Activated T-helper 1 cell treated with anti-CD3 and anti-CD28 coated beads, Interleukin-2, amount 50 U/mL, for 16 hours (primary cell): ENCODE results near the gene CLEC19A.
"Not testable (repeated sequence)": the region's sequence is repeated elsewhere in the genome, so short reads cannot be mapped to it uniquely, and the experiment has no call there.

ENCODE experiments used
- DNase-seq, 2 donors: peaks; one replicate each; pipeline ENCODE4 v3.0.0-alpha.2; 2020; ENCODE audit warnings: low read depth in 1 of 2, low spot score in 1 of 2

Gene CLEC19A

DNA sequence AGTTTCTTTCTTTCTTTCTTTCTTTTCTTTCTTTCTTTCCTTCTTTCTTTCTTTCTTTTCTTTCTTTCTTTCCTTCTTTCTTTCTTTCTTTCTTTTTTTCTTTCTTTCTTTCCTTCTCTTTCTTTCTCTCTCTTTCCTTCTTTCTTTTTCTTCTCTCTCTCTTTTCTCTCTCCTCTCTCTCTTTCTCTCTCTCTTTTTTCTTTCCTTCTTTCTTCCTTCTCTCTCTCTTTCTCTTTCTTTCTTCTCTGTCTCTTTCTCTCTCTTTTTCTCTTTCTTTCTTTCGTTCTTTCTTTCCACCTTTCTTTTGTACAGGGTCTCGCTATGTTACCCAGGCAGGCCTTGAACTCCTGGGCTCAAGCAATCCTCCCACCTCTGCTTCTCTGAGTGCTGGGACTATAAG is 35.7 kb downstream of the CLEC19A start:
- DNase-seq, result not testable (repeated sequence)

DNA sequence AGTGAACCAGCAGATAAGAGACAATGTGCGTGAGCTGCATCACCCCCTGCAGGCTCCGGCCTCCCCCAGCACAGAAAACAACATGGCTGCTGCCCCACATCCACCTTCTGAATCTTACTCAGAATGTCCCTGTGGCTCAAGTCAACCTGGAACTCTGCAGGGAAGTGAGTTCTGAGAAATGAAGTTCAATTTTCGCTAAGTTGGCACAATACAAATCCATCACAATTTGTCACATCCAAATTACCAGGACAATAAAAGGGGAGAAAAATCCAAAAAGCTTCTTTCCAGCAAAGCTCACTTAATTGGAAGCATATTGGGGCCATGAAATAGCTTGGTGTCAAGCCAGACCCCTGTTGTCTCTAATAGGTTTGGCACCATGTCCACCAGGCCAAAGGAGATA is 38.1 kb downstream of the CLEC19A start:
- DNase-seq, result no peak

DNA sequence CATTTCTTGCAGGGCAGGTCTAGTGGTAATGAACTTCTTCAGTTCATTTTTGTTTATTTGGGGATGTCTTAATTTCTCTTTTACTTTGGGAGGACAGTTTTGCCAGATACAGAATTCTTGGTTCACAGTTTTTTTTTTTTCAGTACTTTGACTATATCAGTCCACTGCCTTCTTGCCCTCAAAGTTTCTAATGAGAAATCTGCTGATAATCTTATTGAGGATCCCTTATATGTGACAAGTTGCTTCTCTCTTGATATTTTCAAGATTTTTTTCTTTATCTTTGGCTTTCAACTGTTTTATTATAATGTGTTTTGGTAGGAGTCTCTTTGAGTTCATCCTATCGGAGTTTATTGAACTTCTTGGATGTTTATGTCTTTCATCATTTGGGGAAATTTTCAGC is 42.8 kb downstream of the CLEC19A start:
- DNase-seq, result no peak

DNA sequence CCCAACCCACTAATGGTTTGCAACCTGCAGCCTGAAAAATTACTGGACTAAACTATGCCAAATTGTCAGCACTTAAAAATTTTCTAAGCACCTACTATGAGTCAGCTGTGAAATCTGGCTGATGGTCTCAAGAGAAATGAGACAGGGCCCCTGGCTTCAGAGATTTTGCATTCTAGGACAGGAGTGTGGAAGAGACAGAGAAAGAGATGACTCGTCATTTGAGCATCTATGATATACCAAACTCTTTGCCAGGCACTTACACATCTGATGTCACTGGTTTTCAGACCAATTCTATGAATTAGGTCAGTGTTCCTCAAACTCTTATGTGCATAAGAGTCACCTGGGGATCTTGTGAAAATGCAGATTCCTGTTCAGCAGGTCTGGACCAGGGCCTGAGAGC is 44.4 kb downstream of the CLEC19A start:
- no peak for DNase-seq

DNA sequence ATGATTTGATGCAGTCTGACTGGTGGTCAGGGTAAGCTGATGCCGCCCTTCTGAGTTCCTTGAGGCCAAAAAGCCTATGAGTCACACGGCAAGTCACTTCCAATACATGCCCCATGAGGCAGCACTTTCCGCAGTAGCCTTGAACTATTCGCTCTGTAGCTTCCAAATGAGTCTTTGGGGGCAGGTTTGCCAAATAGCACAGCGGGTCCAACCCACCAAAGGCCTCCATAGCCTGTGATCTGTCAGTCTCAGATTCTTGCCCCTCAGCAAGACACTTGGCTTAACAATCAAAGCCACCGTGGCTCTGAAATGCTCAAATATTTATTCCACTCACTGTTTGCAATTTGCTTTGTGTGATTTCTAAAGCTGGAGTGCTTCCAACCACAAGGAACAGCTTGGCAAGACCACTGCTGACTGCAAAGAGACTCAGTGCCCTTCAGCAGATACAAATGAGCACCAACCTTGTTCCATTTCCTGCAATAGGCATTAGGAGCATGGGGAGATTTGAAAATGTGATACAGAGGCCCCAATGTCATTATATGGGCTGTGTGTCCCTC is 45.4 kb downstream of the CLEC19A start:
- no peak for DNase-seq

DNA sequence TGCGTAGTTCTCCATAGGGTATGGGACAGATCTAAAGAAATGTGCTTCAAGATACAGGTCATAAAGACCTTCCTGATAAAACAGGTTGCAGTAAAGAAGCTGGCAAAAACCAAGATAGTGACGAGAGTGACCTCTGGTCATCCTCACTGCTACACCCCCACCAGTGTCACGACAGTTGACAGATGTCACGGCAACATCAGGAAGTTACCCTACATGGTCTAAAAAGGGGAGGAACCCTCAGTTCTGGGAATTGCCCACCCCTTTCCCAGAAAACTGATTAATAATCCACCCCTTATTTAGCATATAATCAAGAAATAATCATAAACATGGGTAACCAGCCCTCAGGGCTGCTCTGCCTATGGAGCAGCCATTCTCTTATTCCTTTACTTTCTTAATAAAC is 46.3 kb downstream of the CLEC19A start:
- DNase-seq, result no peak

DNA sequence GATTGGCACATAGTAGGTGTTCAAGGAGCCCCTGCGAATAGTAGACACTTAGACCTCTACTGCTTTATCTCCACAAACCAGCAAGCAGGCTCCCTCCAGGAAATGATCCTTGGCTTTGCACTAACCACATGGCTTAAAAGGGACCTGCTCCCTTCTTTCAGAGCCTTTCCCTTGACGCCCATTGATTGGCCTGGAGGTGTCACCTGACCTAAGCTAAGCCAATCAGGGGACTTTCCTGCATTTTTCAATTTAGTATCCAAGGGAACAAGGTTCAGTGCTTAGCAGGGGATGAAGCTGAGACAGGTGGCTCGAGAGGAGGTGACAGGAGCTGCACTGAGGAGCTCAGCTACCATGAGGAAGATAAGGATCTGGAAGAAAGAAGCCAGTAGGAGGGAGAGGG is 52.8 kb downstream of the CLEC19A start:
- no peak for DNase-seq

DNA sequence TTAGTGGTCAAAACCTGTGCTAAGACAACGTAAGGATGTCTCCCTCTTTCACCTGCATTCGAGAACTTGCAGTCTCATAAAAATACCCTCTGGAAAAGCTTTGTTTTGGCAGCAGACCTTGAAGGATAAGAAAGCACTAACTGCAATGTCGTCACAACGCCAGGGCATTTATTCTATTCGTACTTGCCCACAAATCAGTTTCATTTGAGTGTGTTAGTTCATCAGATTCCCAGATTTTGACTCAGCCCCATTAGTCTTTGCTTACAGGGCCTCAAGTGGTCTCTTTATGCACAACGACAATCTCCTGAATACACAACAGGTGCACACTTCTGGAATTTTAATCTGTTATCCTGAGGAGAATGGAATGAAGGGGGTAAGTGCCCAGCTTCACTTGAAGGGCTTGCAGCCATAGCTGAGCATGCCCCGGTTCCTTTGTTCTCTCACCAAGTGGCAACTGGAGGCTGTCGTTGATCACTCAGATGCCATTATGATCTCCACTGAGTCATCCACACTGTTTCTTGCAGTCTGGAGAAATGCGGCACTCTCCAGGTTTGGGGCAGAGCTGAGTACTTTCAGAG is 58.8 kb downstream of the CLEC19A start:
- no peak for DNase-seq

DNA sequence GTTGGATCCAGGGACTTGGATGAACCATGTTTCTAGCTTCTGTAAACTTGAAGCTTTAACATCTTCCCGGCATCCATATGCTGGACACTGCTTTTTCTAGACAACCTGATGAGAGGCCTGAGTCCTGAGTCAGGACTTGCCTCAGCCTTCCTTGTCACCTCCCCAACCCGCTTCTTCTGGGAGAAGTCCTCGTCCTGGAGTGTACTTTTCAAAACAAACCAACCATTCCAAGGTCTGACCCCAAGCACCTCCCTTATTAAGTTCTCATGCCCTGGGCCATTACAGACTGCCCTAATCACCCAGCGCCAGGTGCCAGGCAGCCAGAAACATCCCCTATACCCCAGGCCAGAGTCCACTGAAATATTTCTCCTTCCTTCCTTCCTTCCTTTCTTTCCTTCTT is 59.4 kb downstream of the CLEC19A start:
- no peak for DNase-seq

DNA sequence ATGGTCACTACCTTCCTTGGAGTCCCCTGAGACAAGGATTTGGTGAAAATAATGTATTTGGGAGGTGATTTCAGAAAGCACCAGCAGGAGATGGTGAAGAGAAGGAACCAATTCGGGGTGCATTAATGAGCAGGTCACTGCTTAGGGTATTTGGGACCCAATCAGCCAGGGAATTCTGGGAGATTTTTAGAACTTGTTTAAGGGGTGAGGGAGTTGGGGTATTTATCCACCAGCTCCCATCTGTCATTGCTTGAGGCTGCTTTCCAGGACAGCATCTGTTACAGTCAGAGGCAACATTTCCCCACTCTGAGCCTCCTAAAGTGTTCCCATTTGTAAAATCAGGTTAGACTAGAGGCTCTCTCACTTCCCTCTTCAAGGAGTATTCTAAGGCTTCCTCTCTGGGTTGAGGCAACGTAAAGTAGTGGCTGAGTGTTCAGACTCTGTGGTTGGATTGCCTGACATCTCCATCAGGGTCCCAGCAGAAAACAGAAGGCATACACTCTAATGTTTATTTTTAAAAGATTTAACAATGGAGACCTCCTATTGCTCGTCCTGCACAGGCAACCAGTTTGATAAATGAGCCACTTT is 60.9 kb downstream of the CLEC19A start:
- no peak for DNase-seq

DNA sequence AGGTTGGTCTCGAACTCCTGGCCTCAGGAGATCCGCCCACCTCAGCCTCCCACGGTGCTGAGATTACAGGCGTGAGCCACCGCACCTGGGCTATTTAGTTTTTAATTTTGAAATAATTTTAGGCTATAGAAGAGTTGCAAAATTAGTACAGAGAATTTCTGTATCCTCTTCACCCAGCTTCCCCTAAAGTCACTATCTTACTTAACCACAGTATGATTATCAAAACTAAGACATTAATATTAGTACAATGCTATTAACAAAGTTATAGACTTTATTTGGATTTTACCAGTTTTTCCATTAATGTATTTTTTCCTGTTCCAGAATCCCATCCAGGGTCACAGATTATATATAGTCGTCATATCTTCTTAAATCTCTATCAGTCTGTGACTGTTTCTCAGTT is 62.6 kb downstream of the CLEC19A start:
- no peak for DNase-seq

DNA sequence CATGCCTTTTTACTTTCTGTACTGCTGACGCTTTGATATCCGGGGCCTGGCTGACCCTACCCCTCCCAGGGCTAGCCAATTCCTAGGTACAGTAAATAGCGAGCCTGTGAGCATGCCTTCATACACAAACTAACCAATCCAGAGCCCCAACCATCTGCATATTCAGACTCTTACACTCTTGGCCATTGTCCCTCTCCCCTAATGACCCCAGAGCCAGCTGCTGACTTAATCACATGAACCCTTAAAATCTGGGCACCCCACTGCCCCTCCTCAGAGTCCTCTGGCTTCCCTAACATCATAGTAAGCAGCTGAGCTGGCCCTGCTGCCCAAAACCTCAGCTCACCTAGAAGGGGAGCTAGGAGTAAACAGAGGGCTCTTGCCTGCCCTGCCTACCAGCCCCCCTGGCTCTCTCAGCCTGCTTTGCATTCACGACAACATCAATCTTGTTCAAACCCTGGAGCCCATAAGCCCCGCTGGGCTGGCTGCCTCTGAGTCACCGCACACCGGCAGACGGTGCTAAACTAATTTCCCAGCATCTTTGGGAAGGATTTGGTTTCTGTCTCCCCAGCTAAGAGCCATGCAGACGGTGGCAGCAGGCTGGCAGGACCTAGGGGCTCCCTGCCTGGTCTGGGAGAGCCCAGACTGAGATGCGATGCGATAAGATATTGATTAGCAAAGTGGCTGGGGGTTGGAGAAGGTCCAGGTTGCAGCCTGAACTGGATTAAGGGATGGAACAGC is 63.2 kb downstream of the CLEC19A start:
- no peak for DNase-seq

DNA sequence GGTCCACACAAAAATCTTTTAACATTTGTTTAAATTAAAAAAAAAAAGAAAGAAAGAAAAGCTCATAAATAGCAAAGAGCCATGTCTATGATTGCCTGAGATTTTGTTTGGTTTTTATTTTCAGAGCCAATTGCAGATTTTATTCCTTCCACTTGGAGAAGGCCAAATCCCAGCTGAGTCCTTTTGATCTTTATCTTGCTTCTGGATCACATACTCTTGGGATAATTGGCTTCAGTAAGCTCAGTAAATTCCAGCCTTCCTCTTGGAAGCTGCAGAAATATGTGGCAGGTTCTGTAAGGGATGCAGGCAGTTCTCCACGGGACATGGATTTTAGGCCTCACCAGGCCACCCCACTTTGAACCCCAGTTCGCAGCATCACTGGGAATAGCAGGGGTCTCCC is 68.8 kb downstream of the CLEC19A start:
- DNase-seq, result no peak

DNA sequence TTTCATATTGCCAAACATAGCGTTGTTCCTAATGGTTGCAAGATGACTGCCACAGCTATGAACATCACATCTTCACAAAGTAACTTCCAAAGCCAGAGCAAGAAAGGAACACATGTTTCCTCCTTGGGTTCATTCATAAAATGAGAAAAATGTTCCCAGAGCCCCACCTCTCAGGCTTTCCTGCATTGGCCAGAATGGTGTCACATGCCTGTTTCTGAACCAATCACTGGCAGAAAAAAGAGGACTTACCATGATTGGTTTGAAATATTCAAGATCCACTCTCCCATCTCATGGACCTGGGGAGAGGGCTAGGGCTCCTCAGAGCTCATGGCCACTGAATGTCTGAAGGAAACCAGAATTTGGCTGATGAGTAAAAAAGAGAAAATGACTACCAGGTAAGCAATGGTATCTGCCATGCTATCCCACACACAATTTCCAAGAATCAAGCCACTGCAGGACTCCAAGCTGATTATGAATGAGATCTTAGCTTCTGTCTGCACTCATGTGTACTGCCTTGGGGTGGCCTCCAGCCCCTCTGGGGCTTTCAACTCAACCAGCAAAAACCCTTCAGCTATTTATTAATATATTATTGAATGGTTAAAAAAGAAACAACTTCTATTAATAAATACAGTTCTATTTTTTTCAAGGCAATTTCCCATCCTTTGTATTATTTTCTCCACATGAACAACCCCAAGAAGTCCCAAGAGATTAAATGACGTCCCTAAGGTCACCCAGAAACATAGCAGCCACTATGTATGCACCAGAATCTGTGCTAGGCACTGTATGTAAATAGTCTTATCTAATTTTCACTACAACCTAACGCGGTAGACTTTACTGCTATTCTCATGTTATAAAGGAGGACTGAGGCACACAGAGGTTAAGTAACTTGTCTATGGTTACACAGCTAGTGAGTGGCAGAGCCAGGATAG is 70.8 kb downstream of the CLEC19A start:
- no peak for DNase-seq

DNA sequence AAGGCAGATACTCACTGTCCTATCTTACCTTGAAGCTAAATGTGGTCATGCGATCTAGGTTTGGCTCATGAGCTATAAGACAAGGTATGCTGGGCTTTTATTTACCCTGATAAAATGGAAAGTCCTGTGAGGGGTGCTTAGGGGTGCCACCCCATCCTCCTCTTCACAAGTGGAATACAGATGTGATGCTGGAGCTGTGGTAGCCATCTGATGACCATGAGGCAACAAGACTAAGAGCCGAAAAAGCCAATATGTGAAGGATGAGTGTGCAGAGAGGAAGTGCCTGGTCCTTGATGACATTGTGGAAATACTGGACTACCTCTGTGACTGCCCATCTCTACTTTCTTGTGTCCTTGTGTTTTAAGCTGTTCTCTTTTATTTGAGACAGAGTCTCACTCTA is 74.0 kb downstream of the CLEC19A start:
- no peak for DNase-seq
